Inferior parietal cortex (tissue), 1 donor: Measurements from ENCODE around the gene PPP4C.
A peak's percentile ranks its signal among the peaks of the same experiment; 100 is the strongest.
"Not testable (repeated sequence)": the region's sequence is repeated elsewhere in the genome, so short reads cannot be mapped to it uniquely, and the experiment has no call there.

ENCODE experiments used
- DNase-seq: peaks from one replicate; pipeline ENCODE4 v3.0.0-alpha.2; 2016; ENCODE audit errors: extremely low spot score

PPP4C gene

GRCh38 chr16:30075503-30076275 lies at the start of gene PPP4C:
TSS of gene PPP4C (plus strand) at chr16:30075994. CDS start at chr16:30076378, 384 bp downstream.
- peak; percentile 89 for DNase-seq

DNA sequence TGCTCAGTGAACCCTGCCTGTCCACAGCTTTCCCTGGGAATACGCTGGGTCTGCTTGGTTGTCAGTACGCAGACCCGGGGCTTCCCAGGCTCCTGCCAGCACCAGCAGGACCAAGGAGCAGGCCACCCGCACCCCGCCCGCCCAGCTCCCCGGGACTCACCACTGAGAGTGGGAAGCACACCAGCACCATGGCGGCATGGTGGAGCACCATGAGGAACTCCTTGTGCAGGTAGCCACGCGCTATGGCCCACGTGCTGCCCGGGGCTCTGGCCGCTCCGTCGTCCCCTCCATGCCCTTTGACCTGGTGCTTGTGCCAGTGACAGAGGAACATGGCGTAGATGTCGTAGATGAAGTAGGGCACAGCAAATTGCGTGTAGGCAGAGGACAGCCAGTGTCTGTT lies 49.3 kb upstream of the PPP4C start:
- DNase-seq = no peak

DNA sequence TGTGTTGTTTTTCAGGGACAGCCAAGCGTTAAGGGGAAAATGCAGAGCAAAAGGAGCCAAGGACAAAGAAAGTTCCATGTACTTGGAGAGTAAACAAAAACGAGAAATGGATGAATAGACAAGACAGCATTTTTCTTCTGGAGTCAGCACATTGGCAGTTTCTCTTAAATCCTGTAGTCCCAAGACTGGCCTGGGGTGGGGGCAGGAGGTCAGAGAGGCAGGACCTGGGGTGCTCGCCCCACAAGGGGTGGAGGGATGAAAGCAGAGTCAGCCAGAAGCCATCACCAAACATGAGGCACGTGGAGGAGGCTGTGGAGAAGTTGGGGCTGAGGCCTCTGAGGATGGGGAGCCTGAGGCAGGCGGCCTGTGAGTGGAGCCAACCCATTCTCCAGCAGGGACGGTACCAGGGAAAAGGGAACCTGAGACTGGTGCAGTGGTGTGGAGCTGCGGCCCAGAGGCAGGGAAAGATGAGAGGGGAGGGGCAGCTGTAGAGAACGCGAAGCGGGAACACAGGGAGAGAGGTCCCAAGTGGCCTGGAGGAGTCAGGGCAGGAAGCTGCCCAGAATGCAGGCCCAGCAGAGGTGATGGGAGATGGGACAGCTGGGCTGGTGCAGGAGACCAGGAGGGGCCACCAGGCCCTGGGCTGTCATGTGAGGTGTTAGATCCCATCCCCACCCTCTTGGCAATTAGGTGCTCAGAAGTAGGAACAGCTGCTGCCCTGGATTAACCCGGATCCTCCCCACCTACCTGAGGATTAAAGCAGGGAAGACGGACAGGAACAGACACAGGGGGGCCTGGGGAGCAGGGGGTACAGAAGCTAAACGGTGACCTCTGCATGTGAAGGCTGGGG lies 48.0 kb upstream of the PPP4C start:
- no peak for DNase-seq

DNA sequence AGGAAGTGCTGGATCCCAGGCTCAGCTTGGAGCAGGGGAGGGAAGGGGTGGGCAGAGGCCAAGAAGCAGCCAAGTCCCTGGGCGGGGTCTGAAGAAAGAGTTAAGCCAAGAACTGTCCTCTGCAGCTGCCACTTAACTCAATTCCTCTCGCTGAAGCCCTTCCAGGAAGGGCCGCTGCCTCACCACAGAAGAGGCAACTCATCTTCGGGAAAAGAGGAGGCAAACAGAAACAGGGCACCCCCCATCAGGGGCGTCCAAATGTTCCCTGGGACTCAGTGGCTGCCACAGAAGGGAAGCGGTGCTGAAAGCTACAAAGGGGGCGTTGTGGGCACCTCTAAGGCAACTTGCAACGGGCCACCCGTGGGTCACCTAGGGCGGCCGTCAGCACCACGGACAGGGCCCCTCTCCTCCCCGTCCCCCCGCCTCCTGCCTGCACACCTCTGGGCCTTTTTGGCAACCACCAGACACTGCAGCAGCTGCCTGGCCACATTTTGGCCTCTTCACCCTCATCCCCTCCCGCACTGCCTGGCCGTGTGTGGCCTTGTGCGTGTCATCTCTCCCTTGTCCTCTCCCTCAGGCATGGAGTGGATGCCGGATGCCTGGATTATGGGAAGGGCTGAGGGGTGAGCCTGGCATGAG lies 47.2 kb upstream of the PPP4C start:
- no peak for DNase-seq

DNA sequence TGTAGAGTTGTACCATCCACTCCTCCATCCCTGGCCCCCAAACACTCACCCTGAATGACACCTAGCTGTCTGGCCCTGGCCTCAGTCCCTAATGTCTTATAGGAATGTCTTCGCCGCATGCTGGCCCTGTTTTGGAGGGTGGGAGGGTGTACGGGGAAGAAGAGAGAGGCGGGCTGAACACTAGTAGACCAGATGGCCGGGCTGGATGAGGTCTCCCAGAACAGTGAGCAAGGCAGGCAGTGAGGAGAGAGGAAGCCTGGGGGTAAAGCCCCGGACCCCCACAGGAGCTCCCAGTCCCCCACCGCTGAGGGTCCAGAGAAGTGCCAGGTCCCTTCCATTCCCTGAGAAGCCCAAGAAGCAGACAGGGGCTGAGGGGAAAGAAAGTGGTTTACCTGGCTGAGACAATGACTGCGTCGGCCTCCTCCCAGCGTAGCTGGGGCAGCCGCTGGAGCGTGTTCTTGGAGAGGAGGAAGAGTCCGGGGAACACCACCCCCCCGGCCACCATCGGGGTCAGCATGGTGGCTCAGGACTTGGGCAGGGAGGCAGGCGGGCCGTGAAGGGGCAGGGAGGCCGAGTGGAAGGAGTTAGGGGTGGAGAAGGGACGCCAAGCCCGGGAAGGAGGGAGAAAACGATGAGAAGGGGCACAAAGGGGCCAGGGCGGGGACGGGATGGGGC lies 45.6 kb upstream of the PPP4C start:
- no peak for DNase-seq

DNA sequence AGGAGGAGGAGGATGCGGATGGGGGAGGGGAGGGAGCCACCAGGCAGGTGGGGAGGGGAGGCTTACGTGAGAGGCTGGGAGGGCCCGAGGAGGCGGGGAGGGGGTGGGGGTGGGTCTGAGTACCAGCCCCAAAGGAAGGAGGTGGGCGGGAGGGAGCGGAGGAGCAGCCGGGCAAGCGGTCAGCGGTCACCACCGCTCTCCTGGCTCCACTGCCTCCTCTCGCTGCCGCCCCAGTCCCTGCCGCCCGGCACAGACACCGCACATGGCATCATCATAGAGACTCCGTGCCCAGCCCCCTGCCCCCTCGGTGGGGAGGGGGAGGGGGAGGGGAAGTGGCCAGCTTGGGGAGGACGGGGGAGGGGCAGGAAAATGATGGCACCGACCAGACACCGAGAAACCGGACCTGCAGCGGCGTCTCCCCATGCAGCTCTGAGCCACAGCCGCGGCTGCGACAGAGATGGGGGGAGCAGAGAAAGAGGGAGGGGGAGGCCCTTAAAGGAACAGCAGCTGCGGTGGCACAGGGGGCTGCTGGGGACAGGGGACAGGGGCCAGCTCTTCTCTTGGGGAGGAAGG lies 44.9 kb upstream of the PPP4C start, which contains the start of gene TLCD3B:
Gene TLCD3B (minus strand): TSS at position 431 of the 573 bp plus-strand sequence. CDS start 744 bp downstream, outside the sequence.
- DNase-seq = no peak

DNA sequence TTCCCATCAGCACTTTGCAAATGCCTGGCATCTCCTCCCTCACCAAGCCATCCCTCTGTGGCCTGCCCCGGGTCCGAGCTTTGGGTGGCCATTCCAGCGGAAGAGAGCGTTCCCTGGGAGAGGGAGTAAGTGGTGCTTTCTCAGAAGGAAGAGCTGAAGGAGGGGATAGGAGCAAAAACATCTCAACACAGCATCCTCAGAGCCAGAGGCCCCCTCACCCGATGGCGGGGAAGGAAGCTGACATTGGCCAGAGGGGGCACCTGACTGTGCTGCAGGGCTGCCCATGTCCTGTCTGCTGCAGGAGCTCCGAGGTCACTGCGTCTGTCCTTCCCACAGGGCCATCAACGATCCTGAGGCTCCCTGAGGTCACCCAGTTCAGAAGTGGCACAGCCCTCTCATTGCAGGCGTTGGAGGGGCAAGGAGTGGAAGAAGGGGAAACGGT lies 44.3 kb upstream of the PPP4C start:
- DNase-seq = no peak

- peak; percentile 83 for DNase-seq
Measured at GRCh38 chr16:30032083-30032819, 43.5 kb upstream of the PPP4C start.

GRCh38 chr16:30033270-30033669 lies 42.5 kb upstream of the PPP4C start:
- no peak for DNase-seq

DNA sequence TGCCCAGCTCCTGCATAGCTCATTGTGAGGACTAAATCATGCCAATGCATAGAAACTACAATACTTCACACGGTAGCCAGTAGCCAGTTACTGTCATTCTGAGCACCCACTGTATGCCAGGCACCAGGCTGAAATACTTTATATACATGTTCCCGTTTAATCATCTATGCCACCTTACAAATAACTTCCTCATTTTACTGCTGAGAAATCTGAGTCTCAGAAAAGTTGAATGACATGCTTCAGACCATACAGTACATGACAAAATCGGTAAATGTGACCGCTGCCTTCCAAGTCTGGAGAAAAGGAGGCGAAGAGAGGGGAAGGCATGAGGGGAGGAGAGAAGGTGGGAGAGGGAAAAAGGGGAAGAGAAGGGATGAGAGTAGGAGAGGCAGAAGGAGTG lies 35.6 kb upstream of the PPP4C start:
- no peak for DNase-seq

- not testable (repeated sequence) for DNase-seq
Measured at GRCh38 chr16:30040690-30041089, 35.1 kb upstream of the PPP4C start.

GRCh38 chr16:30041841-30042240 lies 34.0 kb upstream of the PPP4C start:
- peak; percentile 35 for DNase-seq

- DNase-seq = no peak
Measured at GRCh38 chr16:30046178-30046577, 29.6 kb upstream of the PPP4C start.

- DNase-seq = no peak
Measured at GRCh38 chr16:30046588-30046987, 29.2 kb upstream of the PPP4C start.

DNA sequence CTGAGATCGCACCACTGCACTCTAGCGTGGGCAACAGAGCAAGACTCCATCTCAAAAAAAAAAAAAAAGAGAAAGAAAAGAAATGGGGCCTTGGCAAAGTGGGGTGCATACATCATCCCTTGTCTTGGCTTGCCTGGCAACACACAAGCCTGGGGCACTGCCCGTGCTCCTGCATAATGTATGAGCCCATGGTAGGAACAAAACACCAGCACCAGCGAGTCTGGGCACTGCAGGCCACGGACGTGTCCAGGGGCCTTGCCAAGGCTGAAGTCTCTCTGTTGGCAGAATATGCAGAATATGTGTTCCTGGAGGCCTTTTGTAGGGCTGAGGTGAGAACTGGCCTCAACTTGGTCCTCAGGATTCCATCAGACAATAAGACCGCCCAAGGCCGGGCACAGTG lies 25.9 kb upstream of the PPP4C start:
- DNase-seq = no peak

GRCh38 chr16:30051518-30051917 lies 24.3 kb upstream of the PPP4C start:
- no peak for DNase-seq

DNA sequence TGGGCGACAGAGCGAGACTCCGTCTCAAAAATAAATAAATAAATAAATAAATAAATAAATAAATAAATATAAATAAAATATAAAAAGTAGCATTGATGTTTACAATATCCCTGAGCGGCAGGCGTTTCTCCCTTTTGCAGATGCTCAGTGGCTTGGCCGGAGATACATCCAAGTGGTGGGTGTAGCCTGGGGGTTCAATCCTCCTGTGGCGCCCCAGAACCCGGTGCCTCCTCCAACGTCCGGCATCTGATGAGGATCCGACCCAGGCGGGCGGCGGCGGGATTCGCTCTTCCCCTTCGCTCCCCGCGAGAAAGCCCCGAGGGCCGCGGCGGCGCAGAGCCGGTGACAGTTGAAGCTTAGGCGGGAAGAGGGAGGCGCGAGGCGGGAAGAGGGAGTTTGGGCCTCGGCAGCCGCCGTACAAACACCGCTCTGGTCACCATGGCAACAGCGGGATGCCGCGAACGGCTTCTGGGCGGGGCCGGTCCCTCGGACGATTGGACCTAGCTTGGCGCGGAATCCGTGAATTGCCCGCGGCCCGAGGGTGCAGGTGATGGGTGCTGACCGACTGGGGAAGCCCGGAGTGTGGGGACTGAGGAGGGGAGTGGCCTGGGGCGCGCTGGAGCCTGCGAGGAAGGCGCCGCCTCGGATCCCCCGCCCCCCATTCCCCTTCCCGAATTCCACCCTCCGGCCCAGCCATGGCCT lies 23.0 kb upstream of the PPP4C start:
- peak; percentile 87 for DNase-seq

- DNase-seq = no peak
Measured at GRCh38 chr16:30053376-30054015, 22.3 kb upstream of the PPP4C start.

GRCh38 chr16:30054451-30054850 lies 21.3 kb upstream of the PPP4C start:
- DNase-seq = no peak
